A673 (cell line): ENCODE measurements around the gene ANKS3. TPM values are rescaled to one million over a fixed set of nuclear protein-coding genes. Genes with fewer than 3 reads are reported as not detected.

Source experiments
- BruUV-seq: library from RNA; stranded (reverse); fragments of 400-500 nt; replicated peaks from 2 replicates; lab custom pipeline; 2021; lab: Mats Ljungman, UMichigan
- CTCF ChIA-PET: fragments of 300-600 bp; sonication (Branson Sonifier 250); formaldehyde crosslinking; loops from one replicate; lab custom pipeline; 2022; ENCODE audit warnings: antibody characterized with exemption; lab: Charles Lee
- POLR2A ChIA-PET: fragments of 300-600 bp; sonication (Branson Sonifier 250); formaldehyde crosslinking; loops from one replicate; lab custom pipeline; 2022; ENCODE audit warnings: antibody characterized with exemption; ENCODE audit not compliant: low non-redundant PET; lab: Charles Lee
- DNase-seq: peaks from one replicate; pipeline ENCODE4 v3.0.0-alpha.2; 2015; ENCODE audit warnings: low spot score
- H3K27ac ChIP-seq: fragments of 200-600 bp; sonication (generic); 2 replicates; pipeline ENCODE4 v1.5.1; 2016; ENCODE audit warnings: mixed run types, low read depth, mild to moderate bottlenecking, mixed read lengths, antibody characterized with exemption, low read length; ENCODE audit not compliant: poor library complexity, severe bottlenecking
- H3K27me3 ChIP-seq: fragments of 200-600 bp; sonication (generic); replicated peaks from 2 replicates; pipeline ENCODE4 v1.6.1; 2017; ENCODE audit warnings: mixed run types, low read depth, mild to moderate bottlenecking, mixed read lengths, antibody characterized with exemption, low read length; ENCODE audit not compliant: insufficient read depth, poor library complexity
- H3K36me3 ChIP-seq: fragments of 200-600 bp; sonication (generic); 2 replicates; pipeline ENCODE4 v1.6.1; 2016; ENCODE audit warnings: mixed run types, mild to moderate bottlenecking, mixed read lengths, antibody characterized with exemption, low read length; ENCODE audit not compliant: insufficient read depth, poor library complexity, severe bottlenecking
- H3K4me1 ChIP-seq: fragments of 200-600 bp; sonication (generic); 2 replicates; pipeline ENCODE4 v1.6.1; 2017; ENCODE audit warnings: mixed run types, mild to moderate bottlenecking, mixed read lengths, antibody characterized with exemption, low read length; ENCODE audit not compliant: insufficient read depth, poor library complexity, severe bottlenecking
- H3K4me3 ChIP-seq: fragments of 200-600 bp; sonication (generic); 2 replicates; pipeline ENCODE4 v1.5.1; 2016; ENCODE audit warnings: low read depth, mixed run types, mild to moderate bottlenecking, mixed read lengths, low read length; ENCODE audit not compliant: poor library complexity, severe bottlenecking
- H3K9me3 ChIP-seq: fragments of 200-600 bp; sonication (generic); 2 replicates; pipeline ENCODE4 v1.6.1; 2016; ENCODE audit warnings: mixed run types, low read depth, mild to moderate bottlenecking, mixed read lengths, antibody characterized with exemption, low read length; ENCODE audit not compliant: poor library complexity, severe bottlenecking
- CTCF ChIP-seq: fragments of 300-800, 200-600 bp; sonication (generic); conservative IDR thresholded peaks from 2 replicates; pipeline ENCODE4 v1.5.1; 2017; ENCODE audit warnings: low read depth, mild to moderate bottlenecking, antibody characterized with exemption, low read length, moderate library complexity, mixed read lengths
- EZH2 ChIP-seq: fragments of 200-600 bp; sonication (generic); IDR thresholded peaks from 2 replicates; pipeline ENCODE4 v1.6.1; 2017; ENCODE audit warnings: borderline replicate concordance, low read depth, mild to moderate bottlenecking, mixed read lengths, antibody characterized with exemption, low read length; ENCODE audit not compliant: poor library complexity, severe bottlenecking
- intact Hi-C: fragments of 100-400 bp; cut with micrococcal nuclease; formaldehyde crosslinking; loops from one replicate; pipeline ENCODE4 v1.10.0; 2022; ENCODE audit not compliant: unreplicated experiment
- total RNA-seq: library from RNA; stranded (reverse); gene quantifications from 2 replicates; pipeline ENCODE4 v1.2.3, GENCODE V29; 2021

The ANKS3 gene
- total RNA-seq, 1 experiment from 2014 or later = 26.9 TPM

DNA sequence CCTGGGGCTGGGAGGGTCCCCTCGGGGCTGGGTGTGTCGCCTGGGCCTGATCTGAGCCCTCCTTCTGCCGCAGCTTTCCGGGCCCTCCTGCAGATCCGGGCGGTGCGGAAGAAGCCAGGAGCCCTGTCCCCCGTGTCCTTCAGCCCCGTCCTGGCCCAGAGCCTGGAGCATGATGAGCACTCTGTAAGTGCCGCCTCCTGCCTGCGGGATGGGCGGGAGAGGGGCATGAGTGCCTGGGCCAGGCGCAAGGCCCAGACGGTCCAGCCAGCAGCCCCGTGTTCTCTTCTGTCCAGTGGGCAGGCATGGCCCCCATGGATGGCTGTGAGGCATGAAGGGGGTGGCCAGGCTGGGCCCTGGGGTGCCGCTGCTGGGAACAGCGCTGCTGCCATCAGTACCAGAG, 56.7 kb downstream of the ANKS3 start:
- no peak for TF ChIP-seq CTCF
- TF ChIP-seq EZH2 = no peak
- H3K4me1 ChIP-seq = peaks cover 7% of the 10 kb centered on the region
- BruUV-seq = no TSS peak
- no peaks in the 10 kb centered on the region for H3K9me3 ChIP-seq
- no peaks in the 10 kb centered on the region for H3K36me3 ChIP-seq
- CTCF ChIA-PET = no interaction called here
- no peak overlapping the region for H3K27ac ChIP-seq
- no peak for DNase-seq
- intact Hi-C loops = no loop called here
- POLR2A ChIA-PET = no interaction called here
- H3K4me3 ChIP-seq = no peak overlapping the region
- no peaks in the 10 kb centered on the region for H3K27me3 ChIP-seq

DNA sequence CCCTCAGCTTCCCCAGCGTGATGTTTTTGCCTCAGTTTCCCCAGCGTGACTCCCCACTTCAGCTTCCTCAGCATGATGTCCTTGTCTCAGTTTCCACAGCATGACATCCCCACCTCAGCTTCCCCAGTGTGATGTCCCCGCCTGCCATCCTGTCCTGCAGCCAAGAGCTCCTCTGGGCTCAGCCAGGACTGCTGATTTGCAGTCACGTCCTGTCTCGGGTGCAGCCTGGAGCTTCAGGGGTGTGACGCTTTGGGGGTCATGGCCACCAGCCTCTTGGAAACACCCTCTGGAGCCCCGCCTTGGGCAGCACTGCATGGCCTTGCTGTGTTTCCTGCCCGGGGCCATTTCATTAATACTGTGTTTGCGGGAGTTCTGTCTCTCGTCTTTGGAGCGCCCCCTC, 57.2 kb downstream of the ANKS3 start:
- ChIA-PET CTCF (no interaction called here), POLR2A (no interaction called here)
- Histone ChIP-seq H3K4me1 (peaks cover 7% of the 10 kb centered on the region), H3K9me3 (no peaks in the 10 kb centered on the region), H3K27ac (no peak overlapping the region), H3K27me3 (no peaks in the 10 kb centered on the region), H3K36me3 (no peaks in the 10 kb centered on the region), H3K4me3 (no peak overlapping the region)
- TF ChIP-seq EZH2 = no peak
- TF ChIP-seq CTCF = no peak
- no TSS peak for BruUV-seq
- no peak for DNase-seq
- intact Hi-C loops = no loop called here

GRCh38 chr16:4675864-4676786, 57.9 kb downstream of the ANKS3 start:
- Histone ChIP-seq H3K36me3 (peaks cover 3% of the 10 kb centered on the region), H3K9me3 (no peaks in the 10 kb centered on the region), H3K4me1 (peaks cover 7% of the 10 kb centered on the region), H3K27me3 (no peaks in the 10 kb centered on the region), H3K27ac (no peak overlapping the region), H3K4me3 (no peak overlapping the region)
- intact Hi-C loops = no loop called here
- ChIA-PET POLR2A (no interaction called here), CTCF (no interaction called here)
- BruUV-seq = no TSS peak
- no peak for DNase-seq
- TF ChIP-seq CTCF (no peak), EZH2 (no peak)
